MM.1S (cell line): ENCODE data around the gene ADD1.

Source experiments
- CTCF ChIP-seq: fragments of 300-600 bp; sonication (generic); IDR thresholded peaks from 2 replicates; pipeline ENCODE4 v1.5.1; 2016; ENCODE audit warnings: antibody characterized with exemption, low read length, mixed read lengths
- EZH2 ChIP-seq: fragments of 300-600 bp; sonication (generic); optimal IDR thresholded peaks from 2 replicates; pipeline ENCODE3; 2017; ENCODE audit warnings: low read depth, mild to moderate bottlenecking, antibody characterized with exemption, low read length, mixed read lengths
- EZH2phosphoT487 ChIP-seq: fragments of 300-600 bp; sonication (generic); IDR thresholded peaks from 2 replicates; pipeline ENCODE4 v1.6.1; 2018; ENCODE audit warnings: antibody characterized with exemption, low read length

- no peak for TF ChIP-seq CTCF
- no peak for TF ChIP-seq EZH2
- TF ChIP-seq EZH2phosphoT487: no peak
Measured at GRCh38 chr4:2834001-2834921, 9.4 kb upstream of the ADD1 start.
